ENCODE data around the gene CACNB4.

- TF ChIP-seq CTCF (IDR thresholded peaks at IDR 0.05): no peak
- no peak for TF ChIP-seq POLR2A (IDR thresholded peaks at IDR 0.05)
Measured at GRCh38 chr2:151882786-151883445, 215.9 kb downstream of the CACNB4 start.
